IPS-15b (cell line): Measurements from ENCODE around the gene PRRT1.

Experiments
- H3K27me3 ChIP-seq: one replicate; pipeline ENCODE4 v1.6.1; 2013; ENCODE audit warnings: low read length; ENCODE audit not compliant: control insufficient read depth, insufficient read depth
- H3K36me3 ChIP-seq: one replicate; pipeline ENCODE4 v1.6.1; 2013; ENCODE audit warnings: low read length; ENCODE audit not compliant: control insufficient read depth, insufficient read depth
- H3K4me1 ChIP-seq: one replicate; pipeline ENCODE4 v1.6.1; 2013; ENCODE audit warnings: mild to moderate bottlenecking, low read length; ENCODE audit not compliant: control insufficient read depth, insufficient read depth
- H3K4me3 ChIP-seq: one replicate; pipeline ENCODE4 v1.5.1; 2013; ENCODE audit warnings: low read depth, low read length
- H3K9ac ChIP-seq: one replicate; pipeline ENCODE4 v1.6.1; 2013; ENCODE audit warnings: low read depth, mild to moderate bottlenecking, low read length
- H3K9me3 ChIP-seq: one replicate; pipeline ENCODE4 v1.6.1; 2013; ENCODE audit warnings: mild to moderate bottlenecking, low read length; ENCODE audit not compliant: control insufficient read depth, insufficient read depth

Gene PRRT1

DNA sequence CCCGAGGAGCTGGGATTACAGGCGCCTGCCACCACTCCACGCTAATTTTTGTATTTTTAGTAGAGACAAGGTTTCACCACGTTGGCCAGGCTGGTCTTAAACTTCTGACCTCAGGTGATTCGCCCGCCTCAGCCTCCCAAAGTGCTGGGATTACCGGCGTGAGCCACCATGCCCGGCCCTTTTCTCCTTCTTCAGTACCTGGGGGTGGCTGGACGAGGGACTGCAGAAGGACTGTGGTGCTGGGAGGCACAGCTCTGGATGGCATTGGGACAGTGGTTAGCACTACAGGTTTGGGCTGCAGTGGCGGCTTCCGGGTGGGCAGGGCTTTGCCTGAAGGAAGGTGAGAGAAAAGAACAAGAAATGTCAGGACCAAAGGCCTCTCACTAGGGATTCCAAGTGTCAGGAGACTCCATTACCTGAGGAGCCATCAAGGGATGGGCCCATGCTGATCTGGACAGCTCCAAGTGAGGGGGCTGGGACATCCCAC is 31.1 kb downstream of the PRRT1 start:
- Histone ChIP-seq H3K9me3 (no peaks in the 10 kb centered on the region), H3K36me3 (peaks cover 26% of the 10 kb centered on the region), H3K9ac (no peak overlapping the region), H3K4me1 (no peaks in the 10 kb centered on the region), H3K4me3 (no peak overlapping the region), H3K27me3 (no peaks in the 10 kb centered on the region)

DNA sequence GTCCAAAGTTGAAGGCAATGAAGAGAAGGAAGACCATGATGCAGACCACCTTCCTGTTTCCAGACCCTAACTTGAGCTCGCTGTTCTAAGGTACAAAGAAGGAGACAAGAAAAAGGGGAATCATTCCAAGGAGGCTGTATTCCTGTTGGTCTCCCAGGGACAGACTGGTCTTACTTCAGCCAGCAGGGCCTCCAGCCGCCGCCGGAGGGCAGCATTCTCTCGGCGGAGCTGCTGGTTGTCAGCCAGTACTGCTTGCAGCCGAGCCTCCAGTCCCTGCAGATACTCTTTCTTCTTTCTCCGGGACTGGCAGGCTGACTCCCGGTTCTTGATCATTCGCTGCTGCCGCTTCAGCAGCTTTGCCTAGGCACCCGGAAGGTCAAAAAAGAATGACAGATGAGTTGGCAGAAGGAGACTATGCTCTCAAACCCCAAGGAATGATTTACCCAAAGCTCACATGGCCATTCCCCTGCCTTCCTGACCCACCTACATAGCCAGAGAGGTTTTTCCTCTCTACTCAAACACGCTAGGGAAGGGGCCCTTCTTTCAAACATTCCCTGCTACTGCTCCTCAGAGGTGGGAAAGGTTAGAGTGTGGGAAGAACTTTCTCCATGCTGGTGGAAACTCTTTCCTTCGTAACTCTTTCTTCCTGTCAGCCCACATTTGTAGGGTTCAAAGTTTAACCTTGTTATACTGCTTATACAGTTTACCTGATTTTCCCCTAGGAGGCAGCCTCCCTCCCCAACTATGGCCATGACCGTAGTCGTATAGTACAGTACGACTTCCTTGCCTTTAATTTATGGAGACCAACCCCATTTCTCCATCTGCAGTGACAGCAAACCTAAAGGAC is 32.7 kb downstream of the PRRT1 start:
- Histone ChIP-seq H3K9me3 (no peaks in the 10 kb centered on the region), H3K9ac (no peak overlapping the region), H3K4me1 (no peaks in the 10 kb centered on the region), H3K4me3 (no peak overlapping the region), H3K36me3 (peaks cover 27% of the 10 kb centered on the region), H3K27me3 (no peaks in the 10 kb centered on the region)

DNA sequence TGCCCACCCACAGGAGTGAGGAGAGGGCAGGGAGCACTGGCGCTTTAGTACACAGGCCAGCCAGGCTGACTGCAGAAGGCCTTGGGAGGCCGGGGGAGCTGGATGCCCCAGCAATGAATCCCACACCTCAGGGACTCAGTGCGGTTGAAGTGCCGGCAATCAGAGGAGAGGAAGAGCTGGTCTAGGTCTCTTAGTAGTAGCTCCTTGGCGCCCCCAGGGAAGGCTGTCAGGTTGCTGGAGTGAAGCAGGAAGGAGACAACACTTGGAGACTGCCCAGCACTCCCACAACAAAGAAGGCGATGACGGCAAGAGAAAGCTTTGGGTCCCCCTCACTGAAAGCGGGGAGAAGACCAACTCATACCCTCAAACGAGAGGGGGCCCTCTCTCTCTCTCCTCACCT is 34.3 kb downstream of the PRRT1 start:
- Histone ChIP-seq H3K36me3 (peaks cover 27% of the 10 kb centered on the region), H3K27me3 (no peaks in the 10 kb centered on the region), H3K9me3 (no peaks in the 10 kb centered on the region), H3K4me1 (no peaks in the 10 kb centered on the region), H3K9ac (no peak overlapping the region), H3K4me3 (no peak overlapping the region)

DNA sequence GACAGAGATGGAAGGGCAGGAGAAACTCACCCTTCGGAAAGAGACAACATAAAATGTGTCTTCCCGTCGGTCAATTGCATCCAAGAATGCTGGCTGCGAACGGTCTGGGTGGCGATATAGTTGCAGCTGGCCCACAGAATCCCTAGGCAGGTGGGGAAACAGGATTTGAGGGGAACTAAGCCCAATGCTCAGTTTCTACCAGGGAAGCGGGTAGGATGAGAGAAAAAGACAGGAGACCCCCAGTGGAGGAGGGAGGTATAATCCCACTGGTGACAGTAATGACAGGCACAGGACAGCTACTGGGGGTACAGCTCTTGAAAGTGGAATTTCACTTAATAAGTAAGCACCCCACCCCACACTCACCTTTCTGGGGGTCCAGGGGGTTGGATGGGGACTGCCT is 35.1 kb downstream of the PRRT1 start:
- Histone ChIP-seq H3K4me1 (no peaks in the 10 kb centered on the region), H3K9ac (no peak overlapping the region), H3K4me3 (no peak overlapping the region), H3K9me3 (no peaks in the 10 kb centered on the region), H3K36me3 (peaks cover 27% of the 10 kb centered on the region), H3K27me3 (no peaks in the 10 kb centered on the region)

DNA sequence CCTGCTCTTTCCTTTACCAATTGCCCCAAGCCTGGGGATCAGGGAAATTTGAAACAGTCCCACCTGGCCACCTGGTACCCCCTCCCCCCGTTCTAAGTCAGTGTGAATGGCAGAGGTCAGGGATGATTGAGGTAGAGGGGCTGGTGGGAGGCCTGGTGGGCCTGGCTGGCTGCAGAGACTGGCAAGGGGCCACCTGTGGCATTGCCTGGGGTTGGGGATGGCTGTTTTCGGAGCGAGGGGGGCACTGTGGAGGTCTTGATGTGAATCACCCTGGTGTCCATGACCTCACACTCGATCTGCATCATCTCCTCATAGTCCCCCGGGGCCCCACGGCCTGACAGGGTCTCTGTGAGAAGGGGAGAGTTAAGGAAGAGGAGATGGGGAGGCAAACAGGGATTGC is 36.1 kb downstream of the PRRT1 start:
- Histone ChIP-seq H3K4me1 (no peaks in the 10 kb centered on the region), H3K27me3 (no peaks in the 10 kb centered on the region), H3K36me3 (peaks cover 23% of the 10 kb centered on the region), H3K9ac (no peak overlapping the region), H3K9me3 (no peaks in the 10 kb centered on the region), H3K4me3 (no peak overlapping the region)

DNA sequence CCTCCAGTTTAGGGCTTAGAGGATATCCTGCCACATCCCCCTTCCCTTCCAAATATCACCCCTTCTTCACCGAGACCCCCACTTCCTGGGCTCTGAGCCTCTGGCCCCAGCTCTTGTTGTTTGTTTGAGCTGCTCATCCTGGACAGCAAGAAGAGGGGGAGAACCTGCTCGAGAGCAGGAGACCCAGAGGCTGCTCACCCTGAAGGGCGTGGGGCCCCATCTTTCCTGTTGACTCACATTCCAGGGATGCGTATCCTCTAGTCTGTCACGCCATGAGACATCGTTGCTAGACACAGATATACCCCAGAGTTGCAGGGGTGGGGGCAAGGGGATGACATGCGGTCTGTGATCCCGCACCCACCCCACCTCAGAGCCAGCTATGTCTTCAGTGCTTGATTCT is 36.9 kb downstream of the PRRT1 start:
- Histone ChIP-seq H3K4me1 (no peaks in the 10 kb centered on the region), H3K4me3 (no peak overlapping the region), H3K36me3 (peaks cover 21% of the 10 kb centered on the region), H3K27me3 (peaks cover 2% of the 10 kb centered on the region), H3K9me3 (no peaks in the 10 kb centered on the region), H3K9ac (no peak overlapping the region)

DNA sequence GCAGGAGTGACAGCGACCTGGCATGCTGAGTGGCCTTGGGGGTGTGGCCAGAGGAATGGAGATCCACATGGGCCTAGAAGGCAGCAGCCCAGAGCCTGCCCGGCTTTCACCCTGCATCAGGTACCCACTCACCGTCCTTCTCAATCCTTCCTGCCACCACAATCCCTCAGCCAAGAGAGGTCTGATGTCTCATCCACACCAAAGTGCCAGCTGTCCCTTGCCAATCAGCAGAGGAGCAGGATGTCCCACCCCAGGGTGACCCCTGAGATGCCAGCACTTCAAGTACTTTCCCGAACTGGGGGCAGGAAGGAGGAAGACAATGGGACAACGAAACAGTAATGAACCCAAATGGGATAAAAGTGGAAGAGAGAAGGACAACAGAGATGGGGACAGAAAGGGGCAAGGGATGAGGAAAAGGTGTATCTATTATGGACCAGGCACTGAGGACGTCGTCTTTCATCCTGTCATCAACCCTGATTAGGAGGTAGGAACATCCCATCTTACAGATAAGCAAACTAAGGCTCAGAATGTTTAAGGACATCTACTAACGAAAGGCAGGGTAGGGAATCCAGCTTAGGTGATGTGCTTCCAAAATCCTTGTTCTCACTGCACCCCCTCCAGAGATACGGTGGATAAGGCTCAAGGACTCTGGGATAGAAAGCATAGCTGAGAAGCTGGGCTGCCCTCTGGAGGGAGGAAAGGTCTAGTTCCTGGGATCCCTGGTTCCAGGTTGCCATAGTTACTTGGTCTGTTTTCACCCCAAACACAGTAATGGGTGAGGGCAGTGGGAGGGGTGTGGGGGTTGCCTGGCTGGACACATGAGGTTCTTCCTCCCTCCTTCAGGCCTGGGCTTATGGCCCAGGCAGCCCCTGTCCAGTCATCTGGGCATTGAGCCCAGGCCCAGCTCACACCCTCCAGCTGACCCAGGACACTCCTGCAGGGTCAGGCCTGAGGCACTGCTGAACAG is 38.1 kb downstream of the PRRT1 start:
- peaks cover 4% of the 10 kb centered on the region for H3K4me1 ChIP-seq
- H3K36me3 ChIP-seq, result peaks cover 21% of the 10 kb centered on the region
- no peaks in the 10 kb centered on the region for H3K9me3 ChIP-seq
- no peak overlapping the region for H3K9ac ChIP-seq
- no peak overlapping the region for H3K4me3 ChIP-seq
- H3K27me3 ChIP-seq, result peaks cover 8% of the 10 kb centered on the region

DNA sequence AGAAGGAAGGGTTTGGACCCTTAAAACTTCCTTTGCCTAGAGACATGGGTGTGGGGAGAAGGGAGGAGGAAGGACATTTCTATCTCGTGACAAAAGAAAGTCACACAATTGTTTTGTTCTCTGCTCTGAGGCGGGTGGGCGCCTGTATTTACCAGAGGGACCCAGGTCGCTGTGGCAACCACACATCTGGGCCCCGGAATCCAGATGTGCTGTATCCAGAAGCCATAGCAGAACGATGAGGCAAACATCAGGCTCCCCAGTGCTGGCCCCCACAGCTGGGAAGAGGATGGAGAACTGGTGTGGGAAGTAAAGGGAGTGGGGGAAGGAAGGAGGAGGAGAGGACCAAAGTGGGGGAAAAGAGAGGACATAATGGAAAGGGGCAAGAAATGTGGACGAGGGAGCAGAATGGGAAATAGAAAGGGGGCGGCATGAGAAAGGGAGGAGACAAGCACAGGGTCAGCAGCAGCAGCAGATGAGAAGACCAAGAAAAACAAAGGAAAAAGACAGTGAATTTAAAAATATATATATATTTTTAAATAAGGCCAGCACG is 39.2 kb downstream of the PRRT1 start:
- Histone ChIP-seq H3K27me3 (peaks cover 17% of the 10 kb centered on the region), H3K36me3 (peaks cover 18% of the 10 kb centered on the region), H3K9me3 (no peaks in the 10 kb centered on the region), H3K4me1 (peaks cover 10% of the 10 kb centered on the region), H3K4me3 (no peak overlapping the region), H3K9ac (no peak overlapping the region)

DNA sequence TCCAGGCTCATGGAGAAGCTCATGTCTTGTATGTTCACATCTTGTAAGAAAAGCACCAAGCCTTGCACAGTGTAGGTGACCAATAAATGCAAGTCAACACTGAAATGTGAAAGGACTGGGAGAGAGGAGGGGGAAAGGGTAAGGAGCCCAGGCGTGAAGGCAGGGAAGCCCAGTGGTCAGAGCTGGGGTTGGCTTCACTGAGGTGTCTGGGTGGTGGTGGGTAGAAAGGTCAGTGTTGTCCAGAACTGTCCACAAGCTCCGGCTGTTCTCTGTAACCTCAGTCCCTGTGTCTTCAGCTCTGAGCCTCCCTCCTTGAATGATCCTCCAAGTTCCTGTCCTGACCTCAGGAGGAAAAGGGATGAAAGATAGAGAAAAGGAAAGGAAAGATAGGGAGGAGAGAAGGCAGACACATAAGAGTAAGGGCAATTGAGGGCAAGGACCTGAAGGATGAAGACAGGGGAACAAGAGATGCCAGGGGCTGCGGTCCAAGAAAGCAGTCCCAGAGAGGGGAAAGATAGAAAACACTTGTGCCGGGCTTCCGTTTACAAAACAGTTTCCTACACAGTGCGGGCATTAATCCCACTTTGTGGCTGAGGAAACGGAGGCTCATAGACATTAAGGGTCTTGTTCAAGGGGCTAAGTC is 40.2 kb downstream of the PRRT1 start:
- H3K4me1 ChIP-seq, result peaks cover 10% of the 10 kb centered on the region
- H3K4me3 ChIP-seq, result no peak overlapping the region
- H3K9me3 ChIP-seq, result no peaks in the 10 kb centered on the region
- H3K9ac ChIP-seq, result no peak overlapping the region
- peaks cover 17% of the 10 kb centered on the region for H3K27me3 ChIP-seq
- peaks cover 13% of the 10 kb centered on the region for H3K36me3 ChIP-seq

DNA sequence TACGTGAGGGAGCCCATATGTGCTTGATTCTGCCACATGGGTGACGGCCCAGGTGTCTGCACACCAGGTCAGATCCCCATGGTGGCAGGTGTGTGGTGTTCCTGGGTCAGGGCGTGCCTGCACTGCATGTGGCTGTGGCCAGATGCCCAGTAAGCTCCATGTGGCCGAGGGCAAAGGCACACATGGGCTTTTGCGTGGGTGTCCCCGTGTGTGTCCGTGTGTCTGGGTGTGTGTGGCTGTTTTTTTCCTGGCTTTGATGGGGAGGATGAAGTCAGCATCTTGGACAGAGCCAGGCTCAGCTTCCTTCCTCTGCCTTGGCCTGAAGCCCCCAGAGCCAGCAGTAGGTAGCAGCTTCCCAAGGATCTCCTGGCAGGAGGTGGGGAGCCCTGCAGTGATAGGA is 41.1 kb downstream of the PRRT1 start:
- H3K27me3 ChIP-seq, result peaks cover 17% of the 10 kb centered on the region
- no peaks in the 10 kb centered on the region for H3K9me3 ChIP-seq
- peaks cover 4% of the 10 kb centered on the region for H3K36me3 ChIP-seq
- peaks cover 10% of the 10 kb centered on the region for H3K4me1 ChIP-seq
- no peak overlapping the region for H3K9ac ChIP-seq
- no peak overlapping the region for H3K4me3 ChIP-seq

DNA sequence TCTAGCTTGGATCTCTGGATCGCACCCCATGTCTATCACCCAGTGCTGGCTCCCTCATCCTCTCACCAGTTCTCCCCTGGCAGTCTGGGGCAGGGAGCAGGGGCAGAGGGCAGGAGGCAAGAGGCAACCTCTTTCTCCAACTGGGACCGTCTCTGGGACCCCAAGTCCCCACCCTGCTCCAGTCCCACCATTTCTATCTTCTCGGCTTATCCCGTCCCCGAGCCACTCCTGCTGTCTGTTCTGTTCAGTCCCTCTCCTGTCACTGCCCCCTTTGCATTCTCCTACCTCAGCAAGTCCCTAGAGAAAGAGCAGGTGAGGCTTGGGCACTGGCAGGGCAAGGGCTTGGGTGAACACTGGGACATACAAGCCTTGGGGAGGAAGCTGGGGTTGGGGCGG is 42.0 kb downstream of the PRRT1 start:
- H3K9ac ChIP-seq, result no peak overlapping the region
- peaks cover 1% of the 10 kb centered on the region for H3K36me3 ChIP-seq
- no peaks in the 10 kb centered on the region for H3K9me3 ChIP-seq
- H3K4me3 ChIP-seq, result no peak overlapping the region
- peaks cover 17% of the 10 kb centered on the region for H3K27me3 ChIP-seq
- peaks cover 10% of the 10 kb centered on the region for H3K4me1 ChIP-seq
